ENCODE data around the gene EPB41. TPM values are rescaled to one million over a fixed set of nuclear protein-coding genes. Genes with fewer than 3 reads are reported as not detected.
A peak's percentile ranks its signal among the peaks of the same experiment; 100 is the strongest.

The EPB41 gene
- total and polyA plus RNA-seq, 9 of the 15 experiments (the other 6 are each of a cell fraction or from before 2014, with no cell fraction given): 3.7 to 213 (median 141) TPM

DNA sequence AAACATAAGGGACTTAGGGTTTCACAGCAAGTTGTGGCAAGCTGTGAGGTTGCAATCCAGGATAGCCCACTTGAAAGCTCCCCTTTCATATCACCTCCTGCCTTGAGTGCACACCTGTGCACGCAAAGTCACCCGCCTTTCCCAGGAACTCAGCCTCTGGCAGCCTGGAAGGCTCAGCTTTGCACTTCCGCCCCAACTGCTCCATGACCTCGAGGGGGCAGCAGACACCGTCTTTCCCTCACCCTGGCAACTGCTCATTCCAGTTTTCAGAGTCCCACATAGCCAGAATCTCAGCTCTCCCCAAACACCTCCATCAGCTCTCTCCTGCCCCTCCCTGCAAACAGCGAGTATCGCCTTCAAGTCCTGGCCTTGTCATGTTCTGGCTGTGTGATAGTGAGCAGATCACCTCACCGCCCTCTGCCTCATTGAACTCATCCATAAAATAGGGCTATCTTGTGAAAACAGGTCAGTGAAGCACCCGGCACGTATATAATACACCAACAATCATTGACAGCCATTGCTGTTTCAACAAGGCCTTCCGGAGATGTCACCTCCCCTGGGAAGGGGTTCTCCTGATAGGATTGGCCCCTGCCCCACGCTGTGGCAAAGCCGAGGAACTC is 32.2 kb upstream of the EPB41 start (continued):
- TF ChIP-seq TEAD4 (IDR thresholded peaks at IDR 0.05; ENCODE audit: low read length) (peak; percentile 77), TEAD4 (CRISPR knock-in tag; IDR thresholded peaks at IDR 0.05; ENCODE audit: borderline replicate concordance) (no peak), CCAR2 (IDR thresholded peaks at IDR 0.05; ENCODE audit: low read depth, low read length) (no peak), SMC3 (conservative IDR thresholded peaks at IDR 0.05; ENCODE audit: insufficient read depth, low read depth, low read length) (peak; percentile 100), ZNF707 (CRISPR knock-in tag; conservative IDR thresholded peaks at IDR 0.05) (no peak), SRSF7 (optimal IDR thresholded peaks at IDR 0.05; ENCODE audit: low read depth, low read length) (no peak), HDAC3 (IDR thresholded peaks at IDR 0.05; ENCODE audit: borderline replicate concordance, partially characterized antibody) (peak; percentile 78), MTA3 (IDR thresholded peaks at IDR 0.05; ENCODE audit: borderline replicate concordance) (peak; percentile 88; the same call in 1 of the 2 replicates), KDM4B (IDR thresholded peaks at IDR 0.05; ENCODE audit: borderline replicate concordance in 2 of 2, low read depth in 1 of 2) (peak in 1 of 2 experiments; percentile 73; a peak in 2 of 4 replicates), MBD2 (IDR thresholded peaks at IDR 0.05; ENCODE audit: borderline replicate concordance, low read depth) (peak; percentile 19; the same call in 1 of the 2 replicates), ZNF57 (CRISPR knock-in tag; IDR thresholded peaks at IDR 0.05) (no peak), HMGN3 (IDR thresholded peaks at IDR 0.05; ENCODE audit: borderline replicate concordance, extremely low read depth, insufficient read length, low read depth, low read length) (no peak), STAT5B (CRISPR knock-in tag; IDR thresholded peaks at IDR 0.05) (no peak), FOXA1 (IDR thresholded peaks at IDR 0.05; ENCODE audit: borderline replicate concordance) (no peak), KLF13 (tag; IDR thresholded peaks at IDR 0.05; ENCODE audit: borderline replicate concordance, low read depth) (no peak)
- TF ChIP-seq, protein P1, sequence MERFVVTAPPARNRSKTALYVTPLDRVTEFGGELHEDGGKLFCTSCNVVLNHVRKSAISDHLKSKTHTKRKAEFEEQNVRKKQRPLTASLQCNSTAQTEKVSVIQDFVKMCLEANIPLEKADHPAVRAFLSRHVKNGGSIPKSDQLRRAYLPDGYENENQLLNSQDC (CRISPR knock-in tag; IDR thresholded peaks at IDR 0.05): no peak
- TF ChIP-seq, protein P2, sequence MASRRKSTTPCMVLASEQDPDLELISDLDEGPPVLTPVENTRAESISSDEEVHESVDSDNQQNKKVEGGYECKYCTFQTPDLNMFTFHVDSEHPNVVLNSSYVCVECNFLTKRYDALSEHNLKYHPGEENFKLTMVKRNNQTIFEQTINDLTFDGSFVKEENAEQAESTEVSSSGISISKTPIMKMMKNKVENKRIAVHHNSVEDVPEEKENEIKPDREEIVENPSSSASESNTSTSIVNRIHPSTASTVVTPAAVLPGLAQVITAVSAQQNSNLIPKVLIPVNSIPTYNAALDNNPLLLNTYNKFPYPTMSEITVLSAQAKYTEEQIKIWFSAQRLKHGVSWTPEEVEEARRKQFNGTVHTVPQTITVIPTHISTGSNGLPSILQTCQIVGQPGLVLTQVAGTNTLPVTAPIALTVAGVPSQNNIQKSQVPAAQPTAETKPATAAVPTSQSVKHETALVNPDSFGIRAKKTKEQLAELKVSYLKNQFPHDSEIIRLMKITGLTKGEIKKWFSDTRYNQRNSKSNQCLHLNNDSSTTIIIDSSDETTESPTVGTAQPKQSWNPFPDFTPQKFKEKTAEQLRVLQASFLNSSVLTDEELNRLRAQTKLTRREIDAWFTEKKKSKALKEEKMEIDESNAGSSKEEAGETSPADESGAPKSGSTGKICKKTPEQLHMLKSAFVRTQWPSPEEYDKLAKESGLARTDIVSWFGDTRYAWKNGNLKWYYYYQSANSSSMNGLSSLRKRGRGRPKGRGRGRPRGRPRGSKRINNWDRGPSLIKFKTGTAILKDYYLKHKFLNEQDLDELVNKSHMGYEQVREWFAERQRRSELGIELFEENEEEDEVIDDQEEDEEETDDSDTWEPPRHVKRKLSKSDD (conservative IDR thresholded peaks at IDR 0.05; ENCODE audit: low read length): peak; percentile 88
- TF ChIP-seq, protein P3, sequence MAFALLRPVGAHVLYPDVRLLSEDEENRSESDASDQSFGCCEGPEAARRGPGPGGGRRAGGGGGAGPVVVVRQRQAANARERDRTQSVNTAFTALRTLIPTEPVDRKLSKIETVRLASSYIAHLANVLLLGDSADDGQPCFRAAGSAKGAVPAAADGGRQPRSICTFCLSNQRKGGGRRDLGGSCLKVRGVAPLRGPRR (CRISPR knock-in tag; IDR thresholded peaks at IDR 0.05): peak; percentile 42; the same call in 1 of the 2 replicates
- TF ChIP-seq, protein P4, sequence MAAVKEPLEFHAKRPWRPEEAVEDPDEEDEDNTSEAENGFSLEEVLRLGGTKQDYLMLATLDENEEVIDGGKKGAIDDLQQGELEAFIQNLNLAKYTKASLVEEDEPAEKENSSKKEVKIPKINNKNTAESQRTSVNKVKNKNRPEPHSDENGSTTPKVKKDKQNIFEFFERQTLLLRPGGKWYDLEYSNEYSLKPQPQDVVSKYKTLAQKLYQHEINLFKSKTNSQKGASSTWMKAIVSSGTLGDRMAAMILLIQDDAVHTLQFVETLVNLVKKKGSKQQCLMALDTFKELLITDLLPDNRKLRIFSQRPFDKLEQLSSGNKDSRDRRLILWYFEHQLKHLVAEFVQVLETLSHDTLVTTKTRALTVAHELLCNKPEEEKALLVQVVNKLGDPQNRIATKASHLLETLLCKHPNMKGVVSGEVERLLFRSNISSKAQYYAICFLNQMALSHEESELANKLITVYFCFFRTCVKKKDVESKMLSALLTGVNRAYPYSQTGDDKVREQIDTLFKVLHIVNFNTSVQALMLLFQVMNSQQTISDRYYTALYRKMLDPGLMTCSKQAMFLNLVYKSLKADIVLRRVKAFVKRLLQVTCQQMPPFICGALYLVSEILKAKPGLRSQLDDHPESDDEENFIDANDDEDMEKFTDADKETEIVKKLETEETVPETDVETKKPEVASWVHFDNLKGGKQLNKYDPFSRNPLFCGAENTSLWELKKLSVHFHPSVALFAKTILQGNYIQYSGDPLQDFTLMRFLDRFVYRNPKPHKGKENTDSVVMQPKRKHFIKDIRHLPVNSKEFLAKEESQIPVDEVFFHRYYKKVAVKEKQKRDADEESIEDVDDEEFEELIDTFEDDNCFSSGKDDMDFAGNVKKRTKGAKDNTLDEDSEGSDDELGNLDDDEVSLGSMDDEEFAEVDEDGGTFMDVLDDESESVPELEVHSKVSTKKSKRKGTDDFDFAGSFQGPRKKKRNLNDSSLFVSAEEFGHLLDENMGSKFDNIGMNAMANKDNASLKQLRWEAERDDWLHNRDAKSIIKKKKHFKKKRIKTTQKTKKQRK (IDR thresholded peaks at IDR 0.05; ENCODE audit: borderline replicate concordance, low read depth, low read length): no peak
